NCI-H460 (cell line): Measurements from ENCODE around the gene COPG2. TPM values are rescaled to one million over a fixed set of nuclear protein-coding genes. Genes with fewer than 3 reads are reported as not detected.
A peak's percentile ranks its signal among the peaks of the same experiment; 100 is the strongest.
"Not testable (repeated sequence)": the region's sequence is repeated elsewhere in the genome, so short reads cannot be mapped to it uniquely, and the experiment has no call there.

ENCODE experiments used
- DNase-seq: peaks from one replicate; pipeline ENCODE4 v3.0.0-alpha.2; 2016; ENCODE audit warnings: low read depth; ENCODE audit errors: extremely low read depth
- total RNA-seq: library from RNA; depleted of rRNA; stranded (reverse); fragments of >200 nt; shearing (Covaris generic); gene quantifications from 2 replicates; pipeline ENCODE4 v1.2.3, GENCODE V29; 2014

Gene COPG2
- total RNA-seq, 1 experiment from 2014 or later, result 31.9 TPM

DNA sequence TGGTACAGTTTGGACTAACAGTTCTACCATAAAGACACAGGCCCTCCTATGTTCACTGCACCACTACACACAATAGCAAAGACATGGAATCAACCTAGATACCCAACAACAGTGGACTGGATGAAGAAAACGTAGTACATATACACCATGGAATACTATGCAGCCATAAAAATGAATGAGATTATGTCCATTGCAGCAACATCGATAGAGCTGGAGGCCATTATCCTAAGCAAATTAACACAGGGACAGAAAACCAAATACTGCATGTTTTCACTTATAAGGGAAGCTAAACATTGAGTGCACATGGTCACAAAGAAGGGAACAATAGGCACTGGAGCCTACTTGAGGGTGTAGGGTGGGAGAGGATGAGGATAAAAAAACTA lies 101.7 kb downstream of the COPG2 start:
- DNase-seq, result no peak

DNA sequence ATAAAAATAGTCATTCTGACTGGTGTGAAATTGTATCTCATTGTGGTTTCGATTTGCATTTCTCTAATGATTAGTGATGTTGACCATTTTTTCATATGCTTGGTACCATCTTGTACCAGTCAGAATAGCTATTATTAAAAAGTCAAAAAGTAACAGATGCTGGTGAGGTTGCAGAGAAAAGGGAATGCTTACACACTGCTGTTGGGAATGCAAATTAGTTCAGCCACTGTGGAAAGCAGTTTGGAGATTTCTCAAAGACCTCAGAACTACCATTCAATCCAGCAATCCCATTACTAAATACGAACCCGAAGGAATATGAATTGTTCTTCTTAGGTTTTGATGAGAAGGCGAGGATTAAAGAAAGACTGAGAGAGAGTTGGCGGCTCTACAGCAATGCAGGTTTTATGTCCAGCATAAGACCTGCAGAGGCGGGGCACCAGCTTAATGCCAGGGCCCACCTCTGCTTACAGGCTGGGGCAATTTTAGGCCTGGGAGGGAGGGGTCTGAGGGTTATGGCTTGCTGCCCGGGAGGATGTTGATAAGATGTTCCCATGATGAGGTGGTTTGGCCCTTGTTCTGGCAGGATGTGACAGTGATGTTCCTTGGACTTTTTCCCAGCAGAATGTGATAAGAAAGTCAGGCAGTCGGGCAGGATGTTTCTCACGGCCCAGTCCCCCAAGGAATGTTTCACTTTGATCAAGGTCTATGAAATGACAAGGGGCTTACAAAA lies 102.2 kb downstream of the COPG2 start:
- no peak for DNase-seq

DNA sequence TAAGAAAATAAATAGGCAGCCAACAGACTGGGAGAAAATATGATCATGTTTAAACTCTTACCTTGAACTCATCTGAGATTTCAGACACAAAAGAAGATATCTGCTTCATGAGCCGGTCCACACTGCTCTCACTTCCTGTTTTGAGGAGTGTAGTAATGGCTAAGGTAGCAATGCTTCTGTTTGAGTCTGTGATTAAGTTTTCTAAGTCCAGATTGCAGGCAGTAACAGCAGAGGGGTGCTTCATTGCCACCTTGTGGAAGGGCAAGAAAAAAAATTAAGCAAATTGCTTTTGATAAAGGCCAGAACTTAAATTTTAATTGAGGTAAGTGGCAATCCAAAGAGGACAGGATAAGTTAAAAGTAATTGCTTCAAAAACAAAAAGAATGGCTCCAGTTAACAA lies 107.6 kb downstream of the COPG2 start:
- peak; percentile 40 for DNase-seq

DNA sequence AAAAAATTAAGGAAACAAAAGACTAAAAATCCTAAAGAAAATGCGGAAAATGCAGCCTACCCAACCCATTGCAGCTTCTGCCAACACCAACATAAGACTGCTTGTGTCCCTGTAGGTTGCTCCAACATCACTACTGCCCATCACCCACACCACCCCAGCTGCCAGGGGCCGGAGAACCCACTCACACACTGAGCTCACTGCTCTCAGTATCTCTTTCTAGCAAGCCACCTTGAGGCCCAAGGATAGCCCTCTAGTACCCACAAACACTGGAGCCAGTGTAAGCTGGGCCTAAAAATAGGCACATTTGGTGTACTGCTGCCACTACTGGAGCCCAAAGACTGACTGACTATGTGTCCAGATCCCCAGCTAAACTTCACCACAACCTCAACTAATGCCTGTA lies 109.4 kb downstream of the COPG2 start:
- no peak for DNase-seq

DNA sequence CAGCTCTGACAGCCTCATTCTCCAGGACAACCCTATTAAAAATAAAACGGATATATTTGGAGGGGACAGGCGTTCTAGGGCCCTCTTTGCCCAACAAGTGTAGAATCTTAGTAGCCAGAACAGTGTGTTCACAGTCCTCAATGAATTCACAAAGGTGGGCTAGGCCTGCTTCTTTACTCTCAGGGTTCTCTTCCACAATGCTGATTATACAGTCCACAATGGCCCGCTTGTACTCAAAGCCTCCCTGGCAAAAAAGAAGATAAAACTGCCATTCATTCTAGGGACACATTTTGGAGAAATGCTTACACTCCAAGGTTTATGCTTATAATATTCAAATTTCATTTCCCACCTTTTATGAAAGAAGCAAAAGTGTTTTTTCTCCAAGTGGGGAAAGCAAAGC lies 114.1 kb downstream of the COPG2 start:
- no peak for DNase-seq

DNA sequence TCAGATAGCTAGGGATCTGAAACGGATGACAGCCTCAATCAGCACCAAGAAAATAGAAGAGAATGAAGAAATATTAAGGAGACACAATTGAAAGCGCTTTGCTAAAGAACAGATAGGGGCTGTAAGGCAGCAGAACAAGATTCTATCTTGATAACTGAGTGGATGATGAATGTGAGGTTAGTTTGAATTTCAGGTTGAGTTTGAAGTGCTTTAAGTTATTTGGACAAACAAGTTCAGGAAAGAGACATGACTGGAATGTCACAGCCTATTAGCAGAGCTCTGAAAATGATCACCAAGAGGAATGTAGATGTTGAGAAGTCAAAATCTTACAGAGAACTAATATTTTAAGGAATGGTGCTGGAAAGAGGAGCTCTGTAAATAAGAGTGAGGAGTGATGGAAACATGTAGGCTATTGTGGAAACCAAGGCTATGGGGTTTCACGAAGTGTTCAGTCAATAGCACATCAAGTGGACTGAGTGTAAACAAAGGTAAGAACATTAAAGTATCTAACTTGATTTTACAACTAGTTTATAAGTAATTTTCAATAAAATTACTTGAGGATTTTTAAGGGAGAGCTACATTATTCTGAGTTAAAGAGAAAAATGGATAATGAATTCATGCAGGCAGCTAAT lies 115.0 kb downstream of the COPG2 start:
- no peak for DNase-seq

DNA sequence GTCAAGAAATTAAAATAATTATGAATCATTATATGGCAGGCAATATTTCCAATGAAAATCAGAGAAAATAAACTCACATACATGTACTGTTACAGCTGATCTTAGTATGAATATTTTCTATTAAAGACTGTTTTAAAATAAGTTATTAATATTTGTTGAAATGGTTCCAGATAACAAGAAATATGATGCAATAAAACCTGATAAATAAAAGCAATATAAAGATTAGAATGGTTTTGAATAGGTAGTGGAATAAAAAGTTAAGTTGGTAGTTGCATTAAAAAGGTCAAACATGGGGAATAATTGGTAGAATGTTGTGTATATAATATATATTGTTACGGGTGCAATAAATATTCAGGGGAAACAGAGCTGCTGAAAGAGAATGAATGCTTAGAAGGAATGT lies 124.2 kb downstream of the COPG2 start:
- no peak for DNase-seq

DNA sequence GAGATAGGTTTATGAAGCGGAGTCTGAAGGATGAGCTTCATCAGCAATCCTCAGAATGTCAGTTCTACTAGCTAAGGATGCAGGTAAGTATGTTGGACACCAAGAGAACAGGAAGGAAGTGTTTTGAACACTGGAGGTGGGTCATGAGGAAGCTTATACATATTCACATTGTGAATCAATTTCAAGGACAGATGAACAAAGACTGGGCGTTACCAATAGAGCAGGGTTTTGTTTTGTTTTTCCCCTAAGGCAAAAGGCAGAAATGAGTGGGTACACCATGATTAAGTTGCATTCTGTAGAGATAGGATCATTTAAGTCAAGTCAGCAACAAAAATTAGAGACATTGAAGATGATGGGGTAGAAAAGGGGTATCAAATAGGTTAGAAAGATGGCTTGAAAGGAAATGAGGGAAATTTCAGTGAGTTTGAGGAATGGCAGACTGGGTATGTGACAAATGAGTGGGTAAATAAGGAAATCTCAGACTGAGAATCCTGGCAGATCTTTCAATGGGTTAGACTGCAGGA lies 125.0 kb downstream of the COPG2 start:
- DNase-seq, result no peak

DNA sequence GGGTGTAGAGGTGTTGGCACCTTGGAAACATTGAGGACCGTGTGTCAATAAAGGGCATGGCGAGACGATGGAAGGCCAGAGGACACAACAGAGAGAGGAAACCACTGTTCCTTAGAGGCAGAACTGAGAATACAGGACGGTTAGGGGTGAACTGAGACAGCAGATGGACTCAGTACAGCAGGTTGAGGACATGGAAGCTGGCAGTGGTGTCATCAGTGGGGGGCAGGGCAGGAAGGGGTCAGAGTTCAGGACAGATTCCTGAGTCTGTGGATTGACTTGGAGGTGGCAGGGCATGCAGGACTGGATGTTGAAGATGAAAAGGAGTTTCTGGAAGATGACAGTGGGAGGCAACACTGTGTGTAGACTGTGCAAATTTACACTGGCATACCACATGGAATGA lies 126.3 kb downstream of the COPG2 start:
- DNase-seq, result not testable (repeated sequence)

DNA sequence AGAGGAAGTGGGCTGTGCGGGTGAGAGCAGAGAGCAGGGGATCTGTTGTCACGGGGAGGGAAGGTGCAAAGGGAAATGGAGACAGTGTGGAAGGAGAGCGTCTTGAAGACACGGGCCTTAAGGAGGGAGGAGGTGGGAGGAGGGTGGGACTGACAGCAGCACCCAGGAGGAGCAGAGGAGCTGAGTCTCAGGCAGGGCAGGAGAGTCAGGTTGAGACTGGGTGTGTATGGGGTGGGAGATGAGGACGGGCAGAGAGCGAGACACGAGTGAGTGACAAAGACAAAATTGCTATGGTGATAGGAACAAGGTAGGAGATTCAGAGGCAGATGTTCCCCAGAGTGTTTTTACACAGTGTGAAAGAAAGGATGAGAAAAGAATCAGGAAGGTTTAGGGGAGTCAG lies 127.3 kb downstream of the COPG2 start:
- not testable (repeated sequence) for DNase-seq

DNA sequence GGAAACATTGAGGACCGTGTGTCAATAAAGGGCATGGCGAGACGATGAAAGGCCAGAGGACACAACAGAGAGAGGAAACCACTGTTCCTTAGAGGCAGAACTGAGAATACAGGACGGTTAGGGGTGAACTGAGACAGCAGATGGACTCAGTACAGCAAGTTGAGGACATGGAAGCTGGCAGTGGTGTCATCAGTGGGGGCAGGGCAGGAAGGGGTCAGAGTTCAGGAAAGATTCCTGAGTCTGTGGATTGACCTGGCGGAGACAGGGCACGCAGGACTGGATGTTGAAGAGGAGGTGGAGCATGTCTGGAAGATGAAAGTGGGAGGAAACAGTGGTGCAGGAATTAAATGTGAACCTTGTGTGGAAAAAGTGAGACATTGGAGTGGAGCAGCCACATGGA lies 130.7 kb downstream of the COPG2 start:
- not testable (repeated sequence) for DNase-seq

DNA sequence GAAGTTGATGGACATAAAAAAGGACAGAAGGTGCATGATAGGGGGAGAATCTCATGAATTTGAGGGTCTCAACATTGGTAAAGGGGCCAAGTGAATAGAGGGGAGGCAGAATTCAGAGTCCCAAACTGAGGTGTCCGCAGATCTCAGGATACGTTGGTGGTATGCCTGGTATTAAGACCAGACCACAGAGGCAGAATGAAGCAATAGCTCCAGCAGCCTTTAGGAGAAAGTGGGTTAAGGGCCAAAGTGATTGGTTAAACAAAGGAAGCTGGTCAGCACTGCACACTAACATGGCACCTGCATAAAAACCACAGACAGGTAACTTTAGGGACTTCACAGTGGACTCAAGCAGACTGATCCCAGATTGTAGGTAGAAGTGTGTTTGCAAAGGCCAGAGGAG lies 139.1 kb downstream of the COPG2 start:
- no peak for DNase-seq

DNA sequence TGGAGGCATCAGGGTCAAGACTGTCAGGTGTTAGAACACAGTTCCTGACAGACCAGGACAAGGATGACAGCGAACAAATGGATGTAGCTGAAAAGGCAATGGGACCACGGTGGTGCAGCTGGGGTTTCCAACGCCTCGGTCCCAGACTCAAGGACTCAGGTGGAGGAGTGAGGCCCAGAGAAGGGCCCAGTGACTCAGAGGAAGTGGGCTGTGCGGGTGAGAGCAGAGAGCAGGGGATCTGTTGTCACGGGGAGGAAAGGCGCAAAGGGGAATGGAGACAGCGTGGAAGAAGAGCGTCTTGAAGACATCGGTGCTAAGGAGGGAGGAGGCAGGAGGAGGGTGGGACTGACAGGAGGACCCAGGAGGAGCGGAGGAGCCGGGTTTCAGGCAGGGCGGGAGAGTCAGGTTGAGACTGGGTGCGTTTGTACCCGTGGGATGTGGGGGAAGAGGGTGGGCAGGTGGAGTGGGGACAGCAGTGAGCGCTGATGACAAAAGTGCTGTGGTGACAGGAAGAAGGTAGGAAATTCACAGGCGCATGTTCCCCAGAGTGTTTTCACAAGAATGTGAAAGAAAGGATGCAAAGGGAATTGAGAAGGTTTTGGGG lies 140.7 kb downstream of the COPG2 start:
- DNase-seq, result not testable (repeated sequence)

DNA sequence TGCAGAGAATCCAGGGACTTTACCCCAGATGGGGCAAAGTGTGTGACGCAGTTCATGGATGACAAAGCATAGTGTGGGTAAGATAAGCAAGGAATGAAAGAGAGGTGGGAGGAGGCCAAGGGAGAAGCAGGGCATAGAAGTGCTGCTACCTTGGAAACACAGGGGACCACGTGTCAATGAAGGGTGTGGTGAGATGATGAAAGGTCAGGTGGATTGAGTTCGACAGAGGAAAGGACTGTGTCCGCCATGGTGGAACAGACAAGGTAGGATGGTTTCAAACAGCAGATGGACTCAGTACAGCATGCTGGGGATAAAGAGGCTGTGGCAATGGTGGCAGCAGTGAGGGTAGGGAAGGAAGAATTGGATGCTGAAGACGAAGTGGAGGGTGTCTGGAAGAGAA lies 143.9 kb downstream of the COPG2 start:
- DNase-seq, result no peak

DNA sequence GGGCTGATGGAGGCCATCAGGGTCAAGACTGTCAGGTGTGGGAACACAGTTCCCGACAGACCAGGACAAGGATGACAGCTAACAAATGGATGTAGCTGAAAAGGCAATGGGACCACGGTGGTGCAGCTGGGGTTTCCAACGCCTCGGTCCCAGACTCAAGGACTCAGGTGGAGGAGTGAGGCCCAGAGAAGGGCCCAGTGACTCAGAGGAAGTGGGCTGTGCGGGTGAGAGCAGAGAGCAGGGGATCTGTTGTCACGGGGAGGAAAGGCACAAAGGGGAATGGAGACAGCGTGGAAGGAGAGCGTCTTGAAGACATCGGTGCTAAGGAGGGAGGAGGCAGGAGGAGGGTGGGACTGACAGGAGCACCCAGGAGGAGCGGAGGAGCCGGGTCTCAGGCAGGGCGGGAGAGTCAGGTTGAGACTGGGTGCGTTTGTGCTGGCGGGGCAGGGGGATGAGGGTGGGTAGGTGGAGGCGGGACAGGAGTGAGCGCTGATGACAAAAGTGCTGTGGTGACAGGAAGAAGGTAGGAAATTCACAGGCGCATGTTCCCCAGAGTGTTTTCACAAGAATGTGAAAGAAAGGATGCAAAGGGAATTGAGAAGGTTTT lies 144.9 kb downstream of the COPG2 start:
- not testable (repeated sequence) for DNase-seq

DNA sequence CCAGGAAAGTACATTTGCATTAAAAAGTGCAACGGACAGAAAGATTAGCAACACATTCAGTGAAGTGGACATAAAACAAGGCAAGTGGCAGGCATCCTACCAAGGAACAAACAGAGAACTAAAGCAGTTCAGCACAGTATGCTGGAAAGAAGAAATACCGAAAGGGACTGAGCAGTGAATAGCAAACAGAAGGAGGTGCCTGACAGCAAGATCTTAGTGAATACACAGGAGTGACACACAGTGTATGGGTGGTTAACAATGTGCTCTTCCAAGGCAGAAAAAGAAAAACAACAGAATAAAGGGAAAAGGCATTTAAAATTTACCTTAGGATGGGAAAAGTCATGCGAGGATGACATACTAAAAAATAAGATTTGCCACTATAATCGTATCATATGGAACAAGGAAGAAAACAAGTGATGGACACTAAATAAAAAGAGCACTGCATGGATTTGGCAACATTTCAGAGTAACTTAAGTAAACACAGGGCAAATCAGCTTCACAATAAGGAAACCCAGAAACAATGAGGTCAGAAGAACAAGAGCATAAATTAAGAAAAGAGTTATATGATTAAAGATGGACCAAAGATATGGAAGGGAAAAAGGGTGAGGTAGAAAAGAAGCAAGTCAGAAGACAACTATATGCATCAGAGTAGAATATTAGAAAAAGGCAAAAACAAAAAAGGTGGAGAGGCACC lies 147.1 kb downstream of the COPG2 start:
- no peak for DNase-seq

DNA sequence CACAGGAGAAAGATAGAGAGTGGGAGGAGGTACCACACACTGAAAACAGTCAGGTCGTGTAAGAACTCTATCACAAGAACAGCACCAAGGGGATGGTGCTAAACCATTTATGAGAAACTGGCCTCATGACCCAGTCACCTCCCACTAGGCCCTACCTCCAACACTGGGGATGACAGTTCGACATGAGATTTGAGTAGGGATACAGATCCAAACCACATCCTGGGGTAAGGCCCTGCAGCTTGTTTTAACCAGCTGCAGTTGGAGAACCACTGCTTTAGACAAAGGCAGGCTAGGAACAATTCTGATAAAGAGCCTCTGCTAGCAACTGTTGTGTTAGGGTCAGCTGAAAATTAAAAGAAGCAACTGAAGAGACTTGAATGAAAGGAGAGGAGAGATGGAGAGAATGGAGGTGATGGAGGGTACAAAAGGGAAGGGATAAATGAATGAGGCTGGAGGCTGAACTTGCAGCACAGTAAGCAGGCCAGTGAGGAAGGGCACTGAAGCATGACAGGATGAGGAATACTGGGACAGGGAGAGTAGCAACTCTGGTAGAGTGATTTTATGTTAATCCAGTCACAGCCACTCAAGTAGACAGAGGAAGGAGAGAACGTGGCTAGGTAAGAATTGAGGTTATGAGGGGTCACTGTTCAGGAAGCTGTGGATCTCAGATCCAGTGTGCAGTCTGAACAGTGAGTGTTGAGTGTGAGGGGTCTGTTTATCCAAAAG lies 153.1 kb downstream of the COPG2 start:
- no peak for DNase-seq

DNA sequence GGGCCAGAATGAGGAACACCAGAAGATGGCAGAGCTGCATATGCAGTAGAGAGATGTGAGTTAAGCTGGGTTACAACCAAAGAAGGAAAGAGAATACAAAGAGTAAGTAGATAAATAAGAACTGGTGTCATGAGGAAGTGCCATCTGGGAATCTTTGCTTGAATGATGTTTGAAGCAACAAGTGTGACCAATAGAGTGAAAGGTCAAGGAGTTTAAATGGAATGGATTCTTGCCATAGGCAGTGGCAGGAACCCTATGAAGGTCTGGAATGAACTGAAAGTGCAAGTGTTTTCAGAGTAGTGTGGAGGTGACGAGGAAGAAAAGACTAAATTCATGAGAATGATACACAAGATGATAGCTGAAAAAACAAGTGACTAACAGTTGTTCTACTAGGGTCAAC lies 155.1 kb downstream of the COPG2 start:
- DNase-seq, result no peak

DNA sequence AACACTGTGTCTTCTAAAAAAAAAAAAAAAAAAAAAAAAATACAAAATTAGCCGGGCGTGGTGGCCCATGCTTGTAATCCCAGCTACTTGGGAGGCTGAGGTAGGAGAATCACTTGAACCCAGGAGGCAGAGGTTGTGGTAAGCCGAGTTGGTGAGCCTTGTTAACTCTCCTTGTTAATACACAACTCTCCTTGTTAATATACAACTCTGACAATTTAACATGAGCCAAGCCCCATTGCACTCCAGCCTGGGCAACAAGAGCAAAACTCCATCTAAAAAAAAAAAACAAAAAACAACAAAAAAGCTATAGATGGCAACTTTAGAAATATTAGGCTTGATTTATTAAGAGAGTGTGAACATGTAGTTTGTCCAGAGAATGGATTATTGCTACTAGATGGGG lies 156.5 kb downstream of the COPG2 start:
- DNase-seq, result not testable (repeated sequence)

DNA sequence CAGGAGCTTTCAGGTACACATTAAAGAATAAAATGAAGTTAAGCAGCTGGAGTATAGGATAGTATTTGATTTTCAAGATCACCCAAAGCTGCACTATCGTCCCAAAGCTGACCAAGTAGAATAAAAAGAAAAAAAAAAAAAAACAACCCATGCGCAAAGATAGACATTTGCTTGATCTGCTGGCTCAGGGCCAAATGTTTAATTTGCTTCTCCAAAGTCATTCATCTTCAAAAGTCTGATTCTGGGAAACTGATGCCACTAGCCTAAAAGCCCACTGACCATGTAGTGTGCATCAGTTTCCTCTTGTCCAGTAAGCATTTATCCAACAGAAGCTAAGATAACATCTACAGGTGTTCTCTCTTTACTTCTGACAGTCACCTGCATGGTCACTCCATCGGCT lies 162.2 kb downstream of the COPG2 start:
- DNase-seq, result no peak
